Measurements from ENCODE around the gene ANTXR1.

GRCh38 chr2:69241093-69241492 is 228.1 kb downstream of the ANTXR1 start:
- TF ChIP-seq EP300 (IDR thresholded peaks at IDR 0.05) (no peak), POLR2A (IDR thresholded peaks at IDR 0.05) (no peak), POLR2AphosphoS5 (IDR thresholded peaks at IDR 0.05) (no peak), CTCF (IDR thresholded peaks at IDR 0.05) (no peak)
